ENCODE measurements around the gene FOXL2NB.
"Not testable (repeated sequence)": the region's sequence is repeated elsewhere in the genome, so short reads cannot be mapped to it uniquely, and the experiment has no call there.

Gene FOXL2NB

DNA sequence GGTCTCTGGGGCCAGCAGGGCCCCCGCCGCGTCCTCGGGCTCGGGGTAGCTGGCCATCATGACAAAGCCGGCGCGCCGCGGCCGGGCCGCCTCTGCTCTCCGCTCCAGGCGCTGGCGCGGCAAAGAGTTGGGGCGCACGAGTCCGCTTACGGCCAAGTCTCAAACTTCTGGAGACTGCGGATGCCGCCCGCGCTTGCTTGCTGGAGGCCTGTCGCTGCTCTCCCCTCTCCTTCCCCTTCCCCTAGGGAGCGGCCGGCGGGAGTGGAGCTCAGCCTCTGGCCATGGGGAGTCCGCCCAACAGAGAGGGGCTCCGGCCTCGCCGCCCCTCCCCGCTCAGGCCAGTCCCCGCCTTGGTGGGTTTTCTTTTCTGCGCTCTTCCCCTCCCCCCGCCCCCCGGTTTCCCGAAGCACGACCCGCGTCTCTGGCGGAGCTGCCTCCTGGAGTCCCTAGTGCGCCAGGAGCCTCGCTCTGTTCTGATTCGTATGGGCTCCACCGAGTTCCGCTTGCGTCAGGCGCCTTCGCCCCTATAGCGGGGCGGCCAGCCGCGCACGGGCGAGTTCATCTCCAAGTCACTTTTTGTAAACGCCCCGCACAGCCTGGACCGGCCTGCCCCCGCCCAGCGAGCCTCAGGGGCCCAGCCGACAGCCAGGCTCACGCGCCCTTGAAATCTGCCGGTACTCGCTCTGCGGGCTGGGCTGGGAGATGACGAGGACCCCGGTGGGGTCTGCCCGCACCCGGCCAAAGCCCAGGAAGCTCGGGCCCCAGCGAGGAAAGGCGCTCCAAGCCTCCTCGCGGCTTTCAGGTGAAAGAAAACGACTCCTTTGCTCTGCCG lies at the start of gene FOXL2NB, which contains the start of gene FOXL2:
FOXL2NB (plus strand) TSS at position 555 of the 832 bp plus-strand sequence; CDS start at position 703, 148 bp downstream.
FOXL2 (minus strand) TSS at position 475 of the 832 bp plus-strand sequence; CDS start at position 60, 415 bp downstream.
- no peak for FAIRE-seq

DNA sequence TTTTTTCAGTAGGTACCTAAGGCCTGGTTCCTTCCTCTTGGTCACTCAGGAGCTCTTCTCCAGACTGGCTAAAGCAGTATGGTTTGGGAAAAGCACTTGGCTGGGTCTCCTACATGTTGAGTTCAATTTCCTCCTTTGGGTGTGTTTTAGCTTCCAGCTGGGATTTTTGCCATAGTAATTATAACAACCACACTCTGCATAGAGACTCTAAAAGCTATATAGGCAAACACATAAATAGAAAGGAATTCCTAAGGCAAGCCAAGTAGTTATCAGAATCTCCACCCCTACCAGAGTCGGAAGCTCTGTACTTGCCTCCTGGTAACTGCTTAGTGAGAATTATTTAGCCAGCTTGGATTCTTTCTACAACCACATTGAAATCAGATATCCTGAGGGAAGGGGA lies 48.7 kb upstream of the FOXL2NB start:
- no peak for FAIRE-seq

DNA sequence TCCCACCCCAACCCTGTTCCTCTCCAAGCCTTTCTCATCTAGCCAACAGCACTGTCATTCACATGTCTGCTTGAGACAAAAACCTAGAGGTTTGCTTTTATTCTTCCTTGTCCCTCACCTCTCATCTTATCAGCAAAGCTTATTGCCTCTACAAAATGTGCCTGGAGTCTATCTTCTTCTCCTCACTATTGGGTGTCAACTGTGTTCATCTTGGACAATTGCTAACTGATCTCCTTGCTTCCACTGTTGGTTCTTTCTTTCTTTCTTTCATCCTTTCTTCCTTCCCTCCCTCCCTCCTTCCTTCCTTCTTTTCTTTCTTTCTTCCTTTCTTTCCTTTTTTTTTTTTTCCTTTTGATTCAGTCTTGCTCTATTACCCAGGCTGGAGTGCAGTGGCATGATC lies 48.3 kb upstream of the FOXL2NB start:
- FAIRE-seq, result no peak

DNA sequence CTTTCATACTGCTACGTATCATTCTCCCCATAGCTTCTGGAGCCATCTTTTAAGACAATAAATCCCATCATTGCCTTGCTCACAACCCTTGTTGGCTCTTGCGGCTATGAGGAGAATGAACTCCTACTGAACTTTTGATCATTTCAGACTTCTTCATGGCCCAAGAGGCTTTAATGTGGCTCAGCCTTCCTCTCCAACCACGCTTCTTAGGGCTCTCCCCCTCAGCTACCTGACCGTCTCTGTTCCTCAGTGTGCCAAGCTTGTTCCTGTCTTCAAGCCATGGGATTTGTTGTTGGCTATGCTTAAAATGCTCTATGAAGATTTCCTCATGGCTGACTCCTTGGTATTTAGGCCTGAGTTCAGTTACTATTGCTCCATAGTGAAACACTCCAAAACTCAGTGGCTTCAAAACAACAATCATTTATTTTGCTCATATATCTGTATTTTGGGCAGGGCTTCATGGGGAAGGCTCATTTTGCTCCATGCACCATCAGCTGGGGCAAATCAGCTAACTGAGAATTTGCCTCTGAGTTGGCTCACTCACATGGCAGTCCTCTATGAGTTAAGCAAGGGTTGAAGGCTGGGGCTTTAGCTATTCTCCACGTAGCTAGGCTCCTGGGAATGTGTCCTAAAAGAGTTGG lies 47.5 kb upstream of the FOXL2NB start:
- FAIRE-seq, result no peak

DNA sequence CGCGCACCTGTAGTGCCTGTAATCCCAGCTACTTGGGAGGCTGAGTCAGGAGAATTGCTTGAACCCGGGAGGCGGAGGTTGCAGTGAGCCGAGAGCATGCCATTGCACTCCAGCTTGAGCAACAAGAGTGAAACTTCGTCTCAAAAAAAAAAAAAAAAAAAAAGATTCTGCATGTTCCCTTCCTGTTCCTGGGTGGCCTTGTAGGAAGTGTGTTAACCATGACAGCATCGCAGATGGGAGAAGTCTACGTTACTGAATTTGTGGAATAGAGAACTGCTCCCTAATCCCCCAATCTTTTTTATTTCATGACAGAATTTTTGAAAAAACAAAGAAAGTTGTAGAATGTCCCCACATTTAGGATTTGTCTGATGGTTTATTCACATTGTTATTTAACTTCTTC lies 45.5 kb upstream of the FOXL2NB start:
- FAIRE-seq, result no peak

DNA sequence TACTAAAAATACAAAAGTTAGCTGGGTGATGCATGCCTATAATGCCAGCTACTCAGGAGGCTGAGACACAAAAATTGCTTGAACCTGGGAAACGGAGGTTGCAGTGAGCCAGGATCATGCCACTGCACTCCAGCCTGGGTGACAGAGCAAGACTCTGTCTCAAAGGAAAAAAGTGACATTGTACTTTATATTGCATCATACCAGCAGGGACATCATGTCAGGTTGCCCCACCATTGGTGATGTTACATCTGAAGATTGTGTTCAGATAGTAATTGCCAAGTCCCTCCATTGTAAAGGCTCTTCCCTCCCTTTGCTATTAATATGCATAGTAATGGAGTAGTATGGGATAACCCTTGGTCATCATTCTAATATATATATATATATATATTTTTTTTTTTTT lies 44.8 kb upstream of the FOXL2NB start:
- FAIRE-seq, result no peak

DNA sequence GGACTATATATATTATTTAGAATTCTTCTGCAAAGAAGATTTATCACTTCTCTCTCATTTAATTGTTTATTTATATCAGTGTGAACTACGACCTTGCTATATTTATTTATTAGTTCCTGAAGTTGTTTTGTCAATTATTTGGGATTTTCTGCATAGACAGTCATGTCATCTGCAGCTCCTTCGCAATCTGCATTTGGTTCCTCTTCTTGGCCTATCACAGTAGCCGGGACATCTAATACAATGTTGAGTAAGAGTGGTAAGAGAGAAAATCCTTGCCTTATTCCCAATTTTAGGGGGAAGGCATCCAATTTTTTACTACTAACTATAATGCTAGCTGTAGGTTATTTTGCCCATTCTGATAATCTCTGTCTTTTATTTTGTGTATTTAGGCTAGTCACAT lies 39.5 kb upstream of the FOXL2NB start:
- FAIRE-seq, result no peak

DNA sequence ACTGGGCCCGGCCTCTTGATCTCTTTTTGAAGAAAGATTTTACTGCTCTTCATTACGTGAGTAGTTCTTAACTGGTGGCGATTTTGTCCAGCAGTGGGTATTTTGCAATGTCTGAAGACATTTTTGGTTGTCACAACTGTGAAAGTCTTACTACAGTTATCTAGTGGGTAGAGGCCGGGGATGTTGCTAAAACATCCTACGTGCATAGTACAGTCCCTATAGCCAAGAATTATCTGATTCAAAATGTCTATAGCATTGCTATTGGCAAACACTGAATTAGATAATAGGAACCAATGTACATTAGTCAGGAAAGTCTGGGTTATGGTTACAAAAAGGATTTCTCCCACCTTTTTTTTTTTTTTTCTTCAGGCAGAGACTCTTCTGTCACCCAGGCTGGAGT lies 38.2 kb upstream of the FOXL2NB start:
- FAIRE-seq, result no peak

DNA sequence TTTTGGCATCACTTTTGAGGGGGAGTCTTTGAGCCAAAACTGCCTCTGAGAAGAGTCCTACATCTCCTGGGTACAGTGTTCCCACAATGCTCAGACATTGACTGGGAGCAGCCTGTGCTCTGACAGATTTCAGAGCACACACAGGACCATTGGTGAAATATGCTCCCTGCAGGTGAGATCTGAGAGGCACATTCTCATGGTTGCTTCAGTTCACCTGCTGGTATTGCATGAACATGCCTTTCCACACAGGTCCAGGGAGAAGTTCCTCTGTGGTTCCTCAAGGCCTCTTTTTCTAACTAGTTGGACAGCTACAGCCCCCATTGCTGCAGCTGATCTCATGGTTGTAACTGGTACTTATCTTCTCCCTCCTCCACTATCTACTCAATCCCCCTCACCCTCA lies 37.1 kb upstream of the FOXL2NB start:
- FAIRE-seq, result no peak

DNA sequence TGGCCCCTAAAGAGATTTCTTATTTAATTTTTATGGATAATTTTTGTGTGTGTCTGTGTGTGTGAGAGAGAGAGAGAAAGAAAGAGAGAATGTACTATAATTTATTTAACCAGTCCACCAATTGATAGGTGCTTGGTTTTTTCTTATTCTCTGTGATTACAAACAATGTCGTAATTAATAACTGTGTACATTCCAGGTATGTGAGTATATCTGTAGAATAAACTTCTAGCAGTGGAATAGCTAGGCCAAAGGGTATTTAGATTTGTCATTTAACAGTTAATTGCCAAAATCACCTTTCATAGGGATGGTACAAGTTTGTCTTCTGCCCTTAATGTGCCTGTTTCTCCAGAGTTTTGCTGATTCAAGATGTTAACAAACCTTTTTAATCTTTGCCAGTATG lies 35.4 kb upstream of the FOXL2NB start:
- FAIRE-seq, result no peak

DNA sequence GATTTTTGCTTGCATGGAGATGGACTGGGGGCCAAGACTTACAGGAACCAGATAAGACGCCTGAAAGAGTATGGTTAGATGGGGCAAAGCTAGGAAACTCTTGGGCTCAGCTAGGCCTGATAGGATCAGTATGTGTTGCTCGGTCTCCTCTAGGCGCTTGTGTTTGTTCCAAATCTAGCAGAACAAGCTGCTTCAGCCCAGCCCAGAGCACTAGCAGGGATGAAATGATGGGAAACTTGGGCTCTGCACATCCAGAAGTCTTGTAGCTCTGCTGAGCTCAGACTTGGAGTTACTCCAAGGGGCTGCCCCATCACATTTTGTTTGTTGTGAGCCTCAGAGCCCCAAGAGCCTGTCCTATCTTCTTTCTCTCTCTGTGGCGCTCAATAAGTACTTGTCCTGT lies 34.8 kb upstream of the FOXL2NB start:
- FAIRE-seq, result no peak

DNA sequence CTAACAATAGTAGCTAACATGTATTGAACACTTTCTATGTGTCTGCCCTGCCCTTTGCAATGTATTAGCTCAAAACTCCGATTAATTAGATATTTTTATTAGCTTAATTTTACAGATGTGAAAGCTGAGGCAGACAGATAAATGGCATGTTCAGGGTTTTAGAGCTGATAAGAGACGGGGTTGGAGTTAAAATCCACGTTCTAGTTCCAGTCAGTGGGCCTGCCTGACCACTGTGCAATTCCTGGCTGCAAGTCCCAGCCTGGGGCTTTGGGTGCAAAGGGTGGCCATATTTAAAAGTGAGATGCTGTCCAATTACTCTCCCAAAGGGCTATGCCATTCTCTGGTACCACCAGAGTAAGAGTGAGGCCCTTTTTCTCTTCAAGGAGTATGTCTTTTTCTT lies 33.3 kb upstream of the FOXL2NB start:
- no peak for FAIRE-seq

DNA sequence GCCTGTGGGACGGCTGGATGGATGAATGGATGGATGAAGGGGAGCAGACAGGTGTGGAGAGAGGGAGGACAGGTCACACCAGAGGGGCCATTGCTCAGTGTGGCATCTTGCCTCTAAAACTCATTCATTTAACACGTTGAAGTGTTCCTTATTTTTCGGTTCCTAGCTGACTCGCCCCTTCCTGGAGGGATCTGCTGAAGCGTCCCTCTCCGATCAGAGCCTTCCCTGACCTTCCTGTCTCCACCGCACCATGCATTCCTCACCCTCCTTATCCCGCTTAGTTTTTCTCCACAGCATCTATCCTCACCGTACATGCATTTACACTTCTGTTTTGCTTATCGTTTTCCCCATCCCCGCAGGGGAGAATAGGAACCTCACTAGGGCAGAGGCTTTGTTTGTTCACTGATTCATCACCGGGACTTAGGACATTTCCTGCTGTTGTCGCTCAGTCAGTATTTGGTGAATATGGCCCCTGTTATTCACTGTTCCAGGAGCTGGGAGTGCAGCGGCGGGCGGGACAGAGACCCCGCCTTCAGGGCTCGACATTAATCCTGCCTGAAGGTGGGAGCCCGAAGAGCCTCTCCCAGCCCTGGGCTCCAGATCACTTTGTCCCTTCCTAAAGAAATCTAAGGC lies 32.0 kb upstream of the FOXL2NB start:
- no peak for FAIRE-seq

DNA sequence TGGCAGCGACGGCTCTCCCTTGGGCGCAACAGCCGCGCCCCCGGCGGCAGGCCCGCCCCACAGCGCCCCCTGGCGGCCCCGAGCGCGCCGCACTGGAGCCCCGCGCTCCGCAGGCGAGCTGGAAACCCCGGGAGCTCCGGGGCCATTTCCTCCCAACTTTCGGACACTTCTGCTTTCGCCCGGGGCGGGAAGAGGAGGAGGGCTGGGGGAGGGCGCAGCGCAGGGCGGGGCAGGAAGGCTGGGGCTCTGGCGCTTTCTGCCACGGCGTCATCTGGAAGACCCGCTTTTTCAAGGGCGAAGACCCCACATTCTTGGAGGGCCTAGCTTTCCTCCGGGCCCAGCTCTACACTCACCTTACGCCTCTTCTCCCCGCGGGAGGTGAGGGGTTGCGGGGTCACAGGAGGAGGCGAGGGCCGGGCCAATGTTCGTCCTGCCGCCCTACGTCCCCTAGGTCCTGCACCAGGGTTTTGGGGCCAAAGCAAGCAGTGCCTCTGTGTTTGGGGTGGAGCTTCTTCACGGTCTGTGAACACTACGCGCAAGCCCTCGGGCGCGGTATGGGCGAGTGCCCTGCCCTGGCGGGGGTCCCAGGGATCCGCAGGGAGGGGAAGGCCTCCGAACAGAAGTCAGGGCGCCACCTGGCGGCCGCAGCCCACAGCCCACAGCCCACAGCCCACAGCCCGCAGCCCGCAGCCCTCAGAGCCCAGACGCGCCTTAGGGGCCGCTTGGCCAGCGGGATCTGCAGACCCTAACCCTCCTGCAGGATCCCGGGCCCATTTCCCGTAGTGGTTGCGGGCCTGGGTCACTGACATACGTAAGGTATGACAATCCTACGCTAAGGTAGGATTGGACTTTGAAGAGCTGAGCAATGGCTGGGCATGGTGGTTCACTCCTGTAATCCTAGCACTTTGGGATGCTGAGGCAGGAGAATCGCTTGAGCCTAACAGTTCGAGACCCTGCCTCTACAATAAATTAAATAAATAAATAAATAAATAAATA lies 31.2 kb upstream of the FOXL2NB start:
- no peak for FAIRE-seq

DNA sequence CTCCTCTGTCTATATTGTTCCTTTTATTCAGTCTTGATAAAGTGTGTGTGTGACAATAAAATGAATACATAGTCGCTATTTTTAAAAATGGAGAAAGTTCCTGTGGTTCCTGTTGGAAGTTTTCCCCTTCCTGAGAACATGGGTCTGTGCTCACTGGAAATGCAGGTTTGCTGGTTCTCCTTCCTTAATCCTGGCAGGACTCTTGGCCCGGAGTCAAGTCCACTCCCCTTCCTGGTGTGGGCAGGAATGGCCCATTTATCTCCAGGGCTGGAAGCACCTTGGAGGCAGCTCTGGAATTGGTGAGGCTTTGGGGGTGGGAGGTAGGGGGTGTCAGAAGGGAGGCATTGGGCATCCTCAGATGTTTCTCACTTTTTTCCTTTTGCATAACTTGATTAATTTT lies 30.2 kb upstream of the FOXL2NB start:
- no peak for FAIRE-seq

DNA sequence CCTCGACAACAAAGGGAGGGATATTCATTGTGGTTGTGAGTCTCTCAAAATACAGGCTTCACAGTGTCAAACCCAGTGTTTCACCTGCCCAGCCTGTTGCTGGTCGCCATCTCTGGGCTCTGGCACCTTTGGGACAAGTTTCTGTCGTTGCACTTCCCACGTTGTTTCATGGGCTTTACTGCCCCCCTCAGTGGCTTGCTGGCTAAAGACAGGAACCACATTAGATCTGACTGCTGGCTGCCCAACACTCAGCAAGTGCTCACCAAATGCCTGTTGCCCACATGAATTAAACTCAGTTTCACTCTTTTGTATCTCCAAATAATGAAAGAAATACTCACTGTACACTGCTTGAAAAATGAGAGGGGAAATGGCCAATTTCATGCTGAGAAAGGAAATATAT lies 27.7 kb upstream of the FOXL2NB start:
- no peak for FAIRE-seq

DNA sequence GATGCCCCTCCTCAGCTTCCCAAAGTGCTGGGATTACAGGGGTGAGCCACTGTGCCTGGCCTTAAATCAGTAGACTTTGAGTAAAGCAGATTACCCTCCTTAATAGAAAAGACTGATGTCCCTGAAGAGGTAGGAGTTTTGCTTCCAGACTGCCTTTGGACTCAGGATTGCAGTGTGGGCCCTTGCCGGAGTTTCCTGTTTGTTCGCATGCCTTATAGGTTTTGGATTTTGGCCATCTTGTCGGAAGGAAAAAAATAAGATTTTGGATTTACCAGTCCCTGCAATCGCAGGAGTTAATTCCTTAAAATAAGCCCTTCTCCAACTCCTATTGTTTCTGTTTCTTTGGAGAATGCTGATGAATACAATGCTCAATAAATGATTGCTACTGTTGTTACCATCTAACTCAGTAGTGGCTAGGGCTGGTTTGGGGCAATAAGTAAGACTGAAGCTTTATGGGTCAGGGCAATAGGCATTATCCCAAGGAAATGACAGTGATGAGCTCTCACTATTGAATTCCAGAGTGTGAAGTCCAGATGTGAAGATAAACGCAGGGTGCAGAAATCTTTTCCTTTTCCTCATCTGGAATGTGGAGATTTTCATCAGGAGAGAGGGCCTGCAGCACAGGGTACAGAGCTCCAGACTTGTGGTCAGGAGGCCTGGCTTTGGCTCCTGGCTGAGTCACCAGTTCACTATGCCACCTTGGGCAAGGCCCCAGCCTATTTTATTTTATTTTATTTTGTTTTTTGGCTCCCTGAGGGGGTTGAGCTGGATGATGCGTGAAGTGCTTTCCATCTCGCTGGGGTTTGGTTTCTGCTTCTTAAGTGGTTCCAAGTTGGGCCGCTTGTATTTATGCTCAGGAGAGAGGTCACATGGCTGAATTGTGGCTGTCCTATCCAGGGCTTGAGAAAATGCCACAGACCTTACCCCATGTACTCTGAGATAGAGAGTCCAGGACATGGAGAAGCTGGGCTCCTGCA lies 25.4 kb upstream of the FOXL2NB start:
- no peak for FAIRE-seq

DNA sequence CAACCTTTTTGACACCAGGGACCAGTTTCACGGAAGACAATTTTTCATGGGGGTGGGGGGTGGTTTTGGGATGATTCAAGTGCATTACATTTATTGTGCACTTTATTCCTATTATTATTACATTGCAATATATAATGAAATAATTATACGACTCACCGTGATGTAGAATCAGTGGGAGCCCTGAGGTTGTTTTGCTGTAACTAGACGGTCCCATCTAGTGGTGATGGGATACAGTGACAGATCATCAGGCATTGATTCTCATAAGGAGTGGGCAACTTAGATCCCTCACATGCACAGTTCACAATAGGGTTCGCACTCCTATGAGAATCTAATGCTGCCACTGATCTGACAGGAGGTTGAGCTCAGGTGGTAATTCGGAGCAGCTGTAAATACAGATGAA lies 24.6 kb upstream of the FOXL2NB start:
- FAIRE-seq, result not testable (repeated sequence)

DNA sequence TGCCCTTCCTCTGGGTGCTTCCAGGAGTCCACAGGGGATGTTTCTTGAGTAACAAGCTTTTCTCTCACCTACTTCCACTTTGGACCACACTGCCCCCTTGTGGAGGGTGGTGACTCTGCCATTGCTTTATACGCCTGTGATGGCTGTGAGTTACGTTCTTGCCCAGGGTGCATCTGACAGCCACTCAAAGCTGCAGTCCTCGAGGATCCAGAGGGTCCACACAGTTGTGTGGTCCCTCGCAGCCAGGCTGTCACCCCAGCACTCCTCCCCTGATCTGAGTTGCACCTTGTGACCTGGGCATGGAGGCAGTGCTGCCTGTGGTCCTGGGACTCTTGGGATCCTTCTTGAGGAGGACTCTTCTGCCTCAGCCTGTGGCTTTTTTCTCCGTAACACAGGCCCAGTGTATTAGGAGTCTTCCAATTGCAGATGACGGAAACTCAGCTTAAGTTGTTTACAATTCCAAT lies 23.5 kb upstream of the FOXL2NB start:
- no peak for FAIRE-seq

DNA sequence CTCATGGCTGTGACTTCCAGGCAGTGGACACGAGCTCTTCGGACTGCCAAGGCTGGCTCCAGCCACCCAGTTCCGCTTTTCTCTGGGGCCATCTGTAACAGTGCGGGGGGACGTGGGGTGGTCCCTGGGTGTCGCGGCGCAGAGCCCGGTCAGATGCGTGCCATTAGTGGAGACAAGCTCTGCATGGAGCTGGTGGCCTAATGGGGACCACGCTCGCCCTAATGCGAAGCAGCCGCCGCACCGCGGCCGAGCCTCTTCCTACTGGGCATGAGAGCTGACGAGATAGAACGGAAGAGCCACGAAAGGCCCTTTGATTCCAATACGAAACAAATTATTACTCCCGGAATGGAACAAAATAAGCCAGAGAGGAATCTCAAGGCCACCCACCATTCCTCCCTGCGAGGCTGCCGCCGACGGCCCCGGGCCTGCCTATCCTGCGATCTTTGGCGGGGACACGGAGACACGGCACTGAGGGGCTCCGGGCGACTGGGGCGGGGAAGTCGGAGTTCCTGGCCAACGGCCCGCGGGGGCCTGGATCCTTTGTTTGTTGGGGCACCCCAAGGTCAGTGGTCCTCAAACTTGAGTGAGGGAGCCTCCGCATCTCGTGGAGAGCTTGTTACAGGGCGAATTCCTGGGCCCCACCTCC lies 18.2 kb upstream of the FOXL2NB start:
- no peak for FAIRE-seq

Measured in colon (tissue), 2 donors.